ENCODE measurements around the gene RSPRY1.

Gene RSPRY1

DNA sequence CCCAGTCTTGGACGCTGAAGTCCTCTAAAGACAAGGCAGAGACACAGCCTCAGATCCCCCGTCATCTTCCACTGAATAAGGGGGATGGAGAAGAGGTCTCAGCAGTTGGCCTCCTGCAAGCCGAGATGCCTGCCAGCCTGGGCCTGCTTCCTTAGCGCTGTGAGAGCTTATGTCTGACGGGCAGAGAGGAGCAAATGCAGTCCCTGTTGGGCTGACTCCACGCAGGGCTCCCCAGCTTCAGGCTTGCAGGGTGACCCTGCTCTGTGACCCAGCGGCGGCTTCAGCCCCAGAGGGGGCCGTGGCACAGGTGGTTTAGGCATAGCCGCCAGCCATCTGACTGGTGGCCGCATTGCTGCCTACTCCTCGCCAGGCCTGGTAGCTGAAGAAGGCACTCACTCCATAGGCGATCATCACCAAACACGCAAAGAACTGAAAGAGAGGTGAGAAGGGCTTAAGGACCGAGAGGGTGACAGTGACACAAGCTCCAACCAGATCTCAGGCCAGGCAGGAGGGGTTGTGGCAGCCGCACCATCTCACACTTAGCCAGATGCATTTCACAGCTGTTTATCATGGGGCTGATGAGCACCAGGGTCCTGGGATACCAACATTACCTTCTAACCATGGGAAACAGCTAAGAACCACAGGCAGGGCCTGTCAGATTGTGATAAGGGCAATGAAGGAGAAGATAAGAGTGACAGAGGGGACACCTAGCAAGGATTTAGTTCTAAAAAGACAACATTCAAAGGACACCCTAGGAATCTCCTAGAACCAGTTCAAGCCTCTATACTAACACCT, 70.7 kb downstream of the RSPRY1 start:
- no peak for DNase-seq (ENCODE audit: low read depth in 1 of 2, low spot score in 1 of 2)
- TF ChIP-seq SPI1 (IDR thresholded peaks at IDR 0.05; ENCODE audit: borderline replicate concordance, low read depth), result no peak
- TF ChIP-seq GABPA (IDR thresholded peaks at IDR 0.05; ENCODE audit: low read depth), result no peak
- TF ChIP-seq, protein P1, sequence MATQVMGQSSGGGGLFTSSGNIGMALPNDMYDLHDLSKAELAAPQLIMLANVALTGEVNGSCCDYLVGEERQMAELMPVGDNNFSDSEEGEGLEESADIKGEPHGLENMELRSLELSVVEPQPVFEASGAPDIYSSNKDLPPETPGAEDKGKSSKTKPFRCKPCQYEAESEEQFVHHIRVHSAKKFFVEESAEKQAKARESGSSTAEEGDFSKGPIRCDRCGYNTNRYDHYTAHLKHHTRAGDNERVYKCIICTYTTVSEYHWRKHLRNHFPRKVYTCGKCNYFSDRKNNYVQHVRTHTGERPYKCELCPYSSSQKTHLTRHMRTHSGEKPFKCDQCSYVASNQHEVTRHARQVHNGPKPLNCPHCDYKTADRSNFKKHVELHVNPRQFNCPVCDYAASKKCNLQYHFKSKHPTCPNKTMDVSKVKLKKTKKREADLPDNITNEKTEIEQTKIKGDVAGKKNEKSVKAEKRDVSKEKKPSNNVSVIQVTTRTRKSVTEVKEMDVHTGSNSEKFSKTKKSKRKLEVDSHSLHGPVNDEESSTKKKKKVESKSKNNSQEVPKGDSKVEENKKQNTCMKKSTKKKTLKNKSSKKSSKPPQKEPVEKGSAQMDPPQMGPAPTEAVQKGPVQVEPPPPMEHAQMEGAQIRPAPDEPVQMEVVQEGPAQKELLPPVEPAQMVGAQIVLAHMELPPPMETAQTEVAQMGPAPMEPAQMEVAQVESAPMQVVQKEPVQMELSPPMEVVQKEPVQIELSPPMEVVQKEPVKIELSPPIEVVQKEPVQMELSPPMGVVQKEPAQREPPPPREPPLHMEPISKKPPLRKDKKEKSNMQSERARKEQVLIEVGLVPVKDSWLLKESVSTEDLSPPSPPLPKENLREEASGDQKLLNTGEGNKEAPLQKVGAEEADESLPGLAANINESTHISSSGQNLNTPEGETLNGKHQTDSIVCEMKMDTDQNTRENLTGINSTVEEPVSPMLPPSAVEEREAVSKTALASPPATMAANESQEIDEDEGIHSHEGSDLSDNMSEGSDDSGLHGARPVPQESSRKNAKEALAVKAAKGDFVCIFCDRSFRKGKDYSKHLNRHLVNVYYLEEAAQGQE (IDR thresholded peaks at IDR 0.05; ENCODE audit: insufficient replicate concordance, low read depth), result no peak
- TF ChIP-seq, protein P2, sequence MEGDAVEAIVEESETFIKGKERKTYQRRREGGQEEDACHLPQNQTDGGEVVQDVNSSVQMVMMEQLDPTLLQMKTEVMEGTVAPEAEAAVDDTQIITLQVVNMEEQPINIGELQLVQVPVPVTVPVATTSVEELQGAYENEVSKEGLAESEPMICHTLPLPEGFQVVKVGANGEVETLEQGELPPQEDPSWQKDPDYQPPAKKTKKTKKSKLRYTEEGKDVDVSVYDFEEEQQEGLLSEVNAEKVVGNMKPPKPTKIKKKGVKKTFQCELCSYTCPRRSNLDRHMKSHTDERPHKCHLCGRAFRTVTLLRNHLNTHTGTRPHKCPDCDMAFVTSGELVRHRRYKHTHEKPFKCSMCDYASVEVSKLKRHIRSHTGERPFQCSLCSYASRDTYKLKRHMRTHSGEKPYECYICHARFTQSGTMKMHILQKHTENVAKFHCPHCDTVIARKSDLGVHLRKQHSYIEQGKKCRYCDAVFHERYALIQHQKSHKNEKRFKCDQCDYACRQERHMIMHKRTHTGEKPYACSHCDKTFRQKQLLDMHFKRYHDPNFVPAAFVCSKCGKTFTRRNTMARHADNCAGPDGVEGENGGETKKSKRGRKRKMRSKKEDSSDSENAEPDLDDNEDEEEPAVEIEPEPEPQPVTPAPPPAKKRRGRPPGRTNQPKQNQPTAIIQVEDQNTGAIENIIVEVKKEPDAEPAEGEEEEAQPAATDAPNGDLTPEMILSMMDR (IDR thresholded peaks at IDR 0.05; ENCODE audit: insufficient read depth, low read length), result no peak
- no peak for TF ChIP-seq POLR2AphosphoS5 (IDR thresholded peaks at IDR 0.05; ENCODE audit: low read depth)
- Histone ChIP-seq H3K27me3 (ENCODE audit: insufficient read depth, poor library complexity, severe bottlenecking) (no peaks in the 10 kb centered on the region), H3K27ac (replicated peaks) (no peak overlapping the region), H3K4me3 (replicated peaks; ENCODE audit: insufficient read depth, low read length) (no peak overlapping the region)

DNA sequence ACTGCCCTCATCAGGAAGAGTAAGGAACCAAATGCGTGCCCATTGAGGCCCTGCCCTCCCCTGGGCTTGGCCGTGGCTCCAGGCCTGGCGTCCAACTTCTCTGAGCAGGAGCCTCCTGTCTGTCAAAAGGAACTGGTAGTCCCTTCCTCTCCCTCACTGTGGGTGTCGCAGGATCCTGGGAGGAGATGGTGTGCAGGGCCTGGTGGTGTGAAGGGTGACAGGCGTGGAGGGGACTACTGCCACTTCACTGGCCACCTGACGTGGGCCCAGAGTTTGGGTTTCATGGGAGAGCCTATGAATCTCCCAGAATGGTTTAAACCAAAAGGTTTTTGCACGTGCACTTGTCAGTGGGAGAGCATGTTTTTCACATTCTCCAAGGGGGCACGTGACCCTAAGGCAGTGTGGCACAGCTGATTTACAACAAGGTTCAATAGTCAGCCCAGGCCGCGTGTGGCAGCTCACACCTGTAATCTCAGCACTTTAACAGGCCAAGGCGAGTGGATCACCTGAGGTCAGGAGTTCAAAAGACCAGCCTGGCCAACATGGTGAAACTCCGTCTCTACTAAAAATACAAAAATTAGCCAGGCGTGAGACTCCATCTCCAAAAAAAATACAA, 71.4 kb downstream of the RSPRY1 start:
- Histone ChIP-seq H3K27me3 (ENCODE audit: insufficient read depth, poor library complexity, severe bottlenecking) (no peaks in the 10 kb centered on the region), H3K4me3 (replicated peaks; ENCODE audit: insufficient read depth, low read length) (no peak overlapping the region), H3K27ac (replicated peaks) (no peak overlapping the region)
- DNase-seq (ENCODE audit: low read depth in 1 of 2, low spot score in 1 of 2), result no peak
- no peak for TF ChIP-seq POLR2AphosphoS5 (IDR thresholded peaks at IDR 0.05; ENCODE audit: low read depth)
- TF ChIP-seq, protein P2 (IDR thresholded peaks at IDR 0.05; ENCODE audit: insufficient read depth, low read length), result no peak
- no peak for TF ChIP-seq SPI1 (IDR thresholded peaks at IDR 0.05; ENCODE audit: borderline replicate concordance, low read depth)
- TF ChIP-seq, protein P1 (IDR thresholded peaks at IDR 0.05; ENCODE audit: insufficient replicate concordance, low read depth), result no peak
- no peak for TF ChIP-seq GABPA (IDR thresholded peaks at IDR 0.05; ENCODE audit: low read depth)

DNA sequence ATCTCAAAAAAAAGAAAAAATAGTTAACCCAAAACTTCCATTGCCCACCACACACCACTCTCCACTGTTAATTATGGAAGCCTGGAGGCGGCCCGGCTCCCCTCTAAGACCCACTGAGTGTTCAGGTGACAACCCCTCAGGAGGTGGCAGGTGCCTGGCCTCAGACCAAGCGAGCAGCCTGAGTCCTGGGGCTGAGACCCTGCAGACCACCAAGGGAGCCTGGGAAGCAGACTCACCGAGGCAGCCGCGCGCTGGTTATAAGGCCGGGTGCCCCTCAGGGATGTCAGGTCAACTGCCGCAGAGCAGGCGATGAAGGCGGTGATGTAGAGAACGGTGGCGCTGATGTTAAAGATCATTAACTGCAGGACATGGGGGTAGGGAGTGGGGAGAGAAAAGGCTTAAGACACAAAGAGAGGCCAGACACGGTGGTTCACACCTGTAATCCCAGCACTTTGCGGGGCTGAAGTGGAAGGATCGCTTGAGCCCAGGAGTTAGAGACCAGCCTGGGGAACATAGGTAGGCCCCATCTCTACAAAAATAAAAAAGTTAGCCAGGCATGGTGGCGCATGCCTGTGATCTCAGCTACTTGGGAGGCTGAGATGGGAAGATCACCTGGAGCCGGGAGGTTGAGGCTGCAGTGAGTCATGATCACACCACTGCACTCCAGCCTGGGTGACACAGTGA, 72.2 kb downstream of the RSPRY1 start:
- no peak overlapping the region for H3K27ac ChIP-seq (replicated peaks)

More for the DNA sequence above, 72.2 kb downstream of the RSPRY1 start:
- TF ChIP-seq, protein P1 (IDR thresholded peaks at IDR 0.05; ENCODE audit: insufficient replicate concordance, low read depth), result no peak
- TF ChIP-seq, protein P2 (IDR thresholded peaks at IDR 0.05; ENCODE audit: insufficient read depth, low read length), result no peak
- TF ChIP-seq GABPA (IDR thresholded peaks at IDR 0.05; ENCODE audit: low read depth), result no peak
- no peak for TF ChIP-seq SPI1 (IDR thresholded peaks at IDR 0.05; ENCODE audit: borderline replicate concordance, low read depth)
- no peak for TF ChIP-seq POLR2AphosphoS5 (IDR thresholded peaks at IDR 0.05; ENCODE audit: low read depth)
- DNase-seq (ENCODE audit: low read depth in 1 of 2, low spot score in 1 of 2), result no peak
- Histone ChIP-seq H3K27me3 (ENCODE audit: insufficient read depth, poor library complexity, severe bottlenecking) (no peaks in the 10 kb centered on the region), H3K4me3 (replicated peaks; ENCODE audit: insufficient read depth, low read length) (no peak overlapping the region)

Measured in HL-60 (cell line).